Naive thymus-derived CD4-positive, alpha-beta T cell (primary cell): ENCODE results near the gene CASTOR1. TPM values are rescaled to one million over a fixed set of nuclear protein-coding genes. Genes with fewer than 3 reads are reported as not detected.
A peak's percentile ranks its signal among the peaks of the same experiment; 100 is the strongest.

Experiments
- ATAC-seq: fragments of 150-1000 bp; cut with Tn5 transposase; 2 replicates; pipeline ENCODE4 v1.10.0; 2021; ENCODE audit warnings: mild to moderate bottlenecking, moderate library complexity
- CTCF ChIA-PET: fragments of 350-600 bp; sonication (Branson Sonifier 250); formaldehyde crosslinking; loops from one replicate; lab custom pipeline; 2021; ENCODE audit warnings: antibody characterized with exemption; lab: Charles Lee
- POLR2A ChIA-PET: fragments of 350-600 bp; sonication (Branson Sonifier 250); formaldehyde crosslinking; loops from one replicate; lab custom pipeline; 2021; ENCODE audit warnings: antibody characterized with exemption, inconsistent platforms; lab: Charles Lee
- DNase-seq, 9 donors: peaks; one replicate each; pipeline versions ENCODE4 v3.0.0 to v3.0.0-alpha.2; 2020 to 2022; ENCODE audit warnings: mixed read lengths in 1 of 9
- H3K27ac ChIP-seq: one replicate; pipeline ENCODE4 v1.7.0; 2013; ENCODE audit warnings: mild to moderate bottlenecking, low read depth, low read length, moderate library complexity
- H3K27me3 ChIP-seq, 2 donors: one replicate each; pipeline ENCODE4 v1.7.0; 2013; ENCODE audit warnings: low read length in 2 of 2, mild to moderate bottlenecking in 2 of 2, moderate library complexity in 2 of 2; ENCODE audit not compliant: control insufficient read depth in 2 of 2, insufficient read depth in 2 of 2
- H3K36me3 ChIP-seq, 3 experiments: 1 replicate in 2 of 3; 2 replicates in 1 of 3; pipeline ENCODE4 v1.7.0; 2013; ENCODE audit warnings: low read length in 3 of 3, mild to moderate bottlenecking in 3 of 3, moderate library complexity in 1 of 3; ENCODE audit not compliant: insufficient read depth in 3 of 3, control insufficient read depth in 2 of 3
- H3K4me1 ChIP-seq, 2 donors: one replicate each; pipeline ENCODE4 v1.7.0; 2013; ENCODE audit warnings: low read length in 2 of 2, mild to moderate bottlenecking in 2 of 2, moderate library complexity in 1 of 2; ENCODE audit not compliant: control insufficient read depth in 2 of 2, insufficient read depth in 2 of 2
- H3K4me3 ChIP-seq: 2 replicates; pipeline ENCODE4 v1.7.0; 2013; ENCODE audit warnings: mild to moderate bottlenecking, low read length
- H3K9me3 ChIP-seq, 3 experiments: 1 replicate in 2 of 3; 2 replicates in 1 of 3; pipeline ENCODE4 v1.7.0; 2013; ENCODE audit warnings: low read length in 3 of 3; ENCODE audit not compliant: control insufficient read depth in 2 of 3
- H3K27ac Mint-ChIP-seq, 9 donors: one replicate each; pipeline ENCODE4 v1.8.0; 2020 to 2022; ENCODE audit warnings: mixed read lengths in 9 of 9, mild to moderate bottlenecking in 8 of 9, moderate library complexity in 5 of 9, inconsistent platforms in 2 of 9
- H3K27me3 Mint-ChIP-seq, 5 donors: one replicate each; pipeline ENCODE4 v1.8.0; 2021 to 2022; ENCODE audit warnings: mixed read lengths in 5 of 5, mild to moderate bottlenecking in 1 of 5
- H3K36me3 Mint-ChIP-seq, 5 donors: one replicate each; pipeline ENCODE4 v1.8.0; 2020 to 2022; ENCODE audit warnings: mixed read lengths in 5 of 5, mild to moderate bottlenecking in 3 of 5, inconsistent platforms in 1 of 5
- H3K4me1 Mint-ChIP-seq, 7 donors: one replicate each; pipeline ENCODE4 v1.8.0; 2020 to 2022; ENCODE audit warnings: mixed read lengths in 7 of 7, mild to moderate bottlenecking in 3 of 7, inconsistent platforms in 1 of 7
- H3K4me3 Mint-ChIP-seq, 10 donors: one replicate each; pipeline ENCODE4 v1.8.0; 2020 to 2022; ENCODE audit warnings: mild to moderate bottlenecking in 10 of 10, mixed read lengths in 10 of 10, moderate library complexity in 6 of 10, inconsistent platforms in 2 of 10
- H3K9me3 Mint-ChIP-seq, 11 donors: one replicate each; pipeline ENCODE4 v1.8.0; 2020 to 2022; ENCODE audit warnings: mixed read lengths in 11 of 11, mild to moderate bottlenecking in 4 of 11, inconsistent platforms in 1 of 11, moderate library complexity in 1 of 11
- intact Hi-C, 2 donors: fragments of 100-400 bp; cut with micrococcal nuclease; formaldehyde crosslinking; loops; one replicate each; pipeline ENCODE4 v1.15.1; 2023
- polyA plus RNA-seq, 2 donors: library from polyadenylated mRNA; unstranded; fragments of 300-500 nt; fragmentation: Illumina TruSeq; gene quantifications; one replicate each; pipeline ENCODE4 v1.2.3, GENCODE V29; 2021
- total RNA-seq, 6 experiments: library from RNA in 5 of 6; stranded (reverse) in 5 of 6; gene quantifications; 1 replicate in 5 of 6; 2 replicates in 1 of 6; pipeline ENCODE4 v1.2.3 and lab custom pipeline; 2021 to 2026

The CASTOR1 gene
- total and polyA plus RNA-seq, 7 experiments from 2014 or later, result 12.4 to 43.0 (median 19.0) TPM

DNA sequence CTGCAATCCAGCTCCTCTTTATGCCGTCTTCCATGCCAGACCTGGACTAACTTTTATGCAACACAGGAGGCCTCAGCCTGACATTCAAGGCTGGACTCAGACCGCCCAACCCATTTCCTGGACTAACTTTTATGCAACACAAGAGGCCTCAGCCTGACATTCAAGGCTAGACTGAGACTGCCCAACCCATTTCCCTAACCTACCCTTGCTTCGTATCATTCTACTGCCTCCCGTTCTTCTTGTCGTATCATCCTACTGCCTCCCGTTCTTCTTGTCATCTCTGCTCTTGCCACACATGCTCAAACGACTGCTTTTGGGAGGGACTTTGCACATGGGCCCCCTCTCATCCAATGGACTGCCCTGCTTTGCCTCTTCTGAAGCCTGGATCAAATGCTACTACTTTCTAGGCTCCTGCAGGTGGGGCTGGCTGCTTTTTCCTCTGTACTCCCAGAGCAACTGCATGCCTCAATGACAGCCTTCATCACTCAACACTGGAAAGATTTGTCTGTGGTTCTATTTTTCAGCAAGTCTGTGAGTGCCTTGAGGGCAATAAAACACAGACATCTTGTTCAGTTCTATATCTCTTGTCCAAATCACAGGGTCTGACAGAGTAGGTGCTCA lies 29.6 kb upstream of the CASTOR1 start:
- Mint-ChIP-seq H3K27ac (peak overlapping the region; percentile 1 to 98 (median 89)), H3K27me3 (no peaks in the 10 kb centered on the region), H3K9me3 (no peaks in the 10 kb centered on the region), H3K36me3 (peaks cover 6 to 53% (median 23%) of the 10 kb centered on the region in 5 donors), H3K4me1 (peaks cover 86 to 97% (median 92%) of the 10 kb centered on the region in 7 donors), H3K4me3 (peak overlapping the region in 9 of 10 donors; percentile 25 to 87 (median 57))
- no peak overlapping the region for H3K4me3 ChIP-seq
- H3K9me3 ChIP-seq, result no peaks in the 10 kb centered on the region
- ATAC-seq (peak; percentile 51), DNase-seq (no peak)
- ChIA-PET POLR2A (interaction anchor here (1.3 to 48.9 kb wide), 2 partner anchors 18 to 38 kb away, joined by 6 to 1265 read pairs (median 6); partner anchors contain the start of genes CASTOR1, CCDC157 and SF3A1), CTCF (interaction anchor here (0.6 to 0.8 kb wide), 2 partner anchors 56 to 69 kb away, joined by 3 to 4 read pairs; no protein-coding TSS in a partner anchor)
- H3K27ac ChIP-seq, result peak overlapping the region; percentile 49
- intact Hi-C loops, result loop anchor here in 1 of 2 donors (1.0 kb wide), 1 partner anchor 8 kb away; no protein-coding TSS in a partner anchor
- H3K4me1 ChIP-seq, result peaks cover 67 to 100% of the 10 kb centered on the region in 2 donors
- H3K36me3 ChIP-seq, result peaks cover 0 to 31% (median 4%) of the 10 kb centered on the region in 3 experiments
- no peaks in the 10 kb centered on the region for H3K27me3 ChIP-seq

DNA sequence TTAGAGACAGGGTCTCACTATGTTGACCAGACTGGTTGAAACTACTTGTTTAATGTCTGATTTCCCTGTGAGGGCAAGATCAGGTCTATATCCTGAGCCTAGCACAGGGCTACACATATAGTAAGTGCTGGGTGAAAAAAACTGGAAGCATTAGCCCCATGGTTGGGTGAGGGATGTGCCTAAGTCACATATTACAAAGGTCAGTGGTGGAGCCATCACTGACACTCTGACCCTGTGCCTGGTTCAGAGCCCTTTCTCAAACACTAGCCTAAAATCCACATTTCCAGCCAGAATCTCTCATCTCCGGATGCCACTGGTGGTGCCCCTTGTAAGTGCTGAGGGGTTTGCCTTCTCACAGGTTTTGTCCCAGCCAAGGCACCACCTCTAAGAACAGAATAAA lies 28.5 kb upstream of the CASTOR1 start:
- ChIA-PET CTCF (interaction anchor here (12.2 kb wide), 1 partner anchor 28 kb away, joined by 74 read pairs; the partner anchor contains the start of gene CASTOR1), POLR2A (interaction anchor here (1.3 to 48.9 kb wide), 3 partner anchors 2 to 39 kb away, joined by 6 to 1265 read pairs (median 1265); partner anchors contain the start of genes CASTOR1, CCDC157, SF3A1 and TBC1D10A)
- Mint-ChIP-seq H3K36me3 (peaks cover 6 to 54% (median 21%) of the 10 kb centered on the region in 5 donors), H3K9me3 (peaks cover 0 to under 1% (median 0%) of the 10 kb centered on the region in 11 donors), H3K4me3 (peak overlapping the region in 7 of 10 donors; percentile 25 to 87 (median 60)), H3K27ac (peak overlapping the region in 8 of 9 donors; percentile 51 to 98 (median 90)), H3K27me3 (no peaks in the 10 kb centered on the region), H3K4me1 (peaks cover 84 to 97% (median 90%) of the 10 kb centered on the region in 7 donors)
- no peak overlapping the region for H3K4me3 ChIP-seq
- no peak for DNase-seq
- H3K36me3 ChIP-seq, result peaks cover 0 to 31% (median 4%) of the 10 kb centered on the region in 3 experiments
- ATAC-seq, result no peak
- peak overlapping the region; percentile 49 for H3K27ac ChIP-seq
- intact Hi-C loops, result no loop called here
- H3K4me1 ChIP-seq, result peaks cover 64 to 99% of the 10 kb centered on the region in 2 donors
- H3K9me3 ChIP-seq, result no peaks in the 10 kb centered on the region
- H3K27me3 ChIP-seq, result no peaks in the 10 kb centered on the region

DNA sequence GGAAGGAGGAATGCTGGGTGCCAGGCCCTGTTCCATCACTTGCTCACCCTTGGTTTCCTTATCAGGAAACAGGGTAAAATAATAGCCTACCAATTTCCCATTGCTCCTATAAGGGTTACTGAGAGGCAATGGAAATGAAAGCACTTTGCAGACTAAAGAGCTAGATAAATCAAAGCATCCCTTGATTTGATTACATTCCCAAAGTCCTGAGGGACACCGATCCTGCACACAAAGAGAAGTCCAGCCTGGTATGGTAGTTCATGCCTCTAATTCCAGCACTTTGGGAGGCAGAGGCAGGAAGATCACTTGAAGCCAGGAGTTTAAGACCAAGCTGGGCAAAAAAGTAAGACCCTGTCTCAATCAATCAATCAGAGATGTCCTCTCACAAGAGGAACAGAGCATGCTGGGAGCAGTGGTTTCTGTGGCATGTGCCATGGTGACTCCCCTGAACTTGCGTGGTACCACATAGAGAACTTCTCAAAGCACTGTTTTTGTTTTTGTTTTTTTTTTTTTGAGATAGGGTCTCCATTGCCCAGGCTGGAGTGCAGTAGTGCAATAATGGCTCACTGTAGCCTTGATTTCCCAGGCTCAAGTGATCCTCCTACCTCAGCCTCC lies 26.8 kb upstream of the CASTOR1 start:
- ATAC-seq, result no peak
- H3K4me1 ChIP-seq, result peaks cover 64 to 99% of the 10 kb centered on the region in 2 donors
- no peaks in the 10 kb centered on the region for H3K9me3 ChIP-seq
- intact Hi-C loops, result no loop called here
- Mint-ChIP-seq H3K27me3 (no peaks in the 10 kb centered on the region), H3K9me3 (peaks cover 0 to 3% (median 0%) of the 10 kb centered on the region in 11 donors), H3K4me3 (peak overlapping the region; percentile 18 to 87 (median 62)), H3K4me1 (peaks cover 92 to 100% (median 95%) of the 10 kb centered on the region in 7 donors), H3K36me3 (peaks cover 6 to 57% (median 23%) of the 10 kb centered on the region in 5 donors), H3K27ac (peak overlapping the region; percentile 69 to 98 (median 90))
- ChIA-PET CTCF (interaction anchor here (12.2 kb wide), 1 partner anchor 26 kb away, joined by 74 read pairs; the partner anchor contains the start of gene CASTOR1), POLR2A (interaction anchor here (0.6 to 48.9 kb wide), 3 partner anchors 4 to 34 kb away, joined by 5 to 1265 read pairs (median 1265); partner anchors contain the start of genes CASTOR1 and TBC1D10A)
- H3K36me3 ChIP-seq, result peaks cover 0 to 26% (median 4%) of the 10 kb centered on the region in 3 experiments
- H3K4me3 ChIP-seq, result no peak overlapping the region
- H3K27me3 ChIP-seq, result no peaks in the 10 kb centered on the region
- DNase-seq, result no peak
- peak overlapping the region; percentile 64 for H3K27ac ChIP-seq

DNA sequence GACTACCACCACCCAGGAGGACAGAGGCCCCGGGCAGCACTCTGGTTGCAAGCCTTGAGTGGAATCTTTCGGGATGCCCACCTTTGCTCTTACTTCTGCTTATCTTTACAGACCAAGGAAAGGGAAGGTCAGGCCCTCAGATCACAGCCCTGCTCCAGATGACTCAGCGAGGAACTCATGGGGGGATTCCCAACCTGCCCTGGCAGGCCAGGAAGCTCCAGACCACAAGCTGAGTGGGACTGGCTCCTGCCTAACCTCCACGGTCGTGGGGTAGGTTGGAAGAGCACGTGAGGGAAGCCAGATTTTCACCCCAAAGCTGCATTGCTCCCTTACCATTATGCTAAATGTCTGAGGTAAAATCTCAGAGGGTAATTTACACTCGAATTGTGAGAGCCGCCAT lies 25.6 kb upstream of the CASTOR1 start:
- peak; percentile 64 for ATAC-seq
- CTCF ChIA-PET, result interaction anchor here (1.2 to 12.2 kb wide), 2 partner anchors 9 to 25 kb away, joined by 3 to 74 read pairs; partner anchors contain the start of gene CASTOR1
- POLR2A ChIA-PET, result interaction anchor here (32.8 to 48.9 kb wide), 2 partner anchors 5 to 14 kb away, joined by 1265 read pairs; partner anchors contain the start of genes CASTOR1 and TBC1D10A

DNA sequence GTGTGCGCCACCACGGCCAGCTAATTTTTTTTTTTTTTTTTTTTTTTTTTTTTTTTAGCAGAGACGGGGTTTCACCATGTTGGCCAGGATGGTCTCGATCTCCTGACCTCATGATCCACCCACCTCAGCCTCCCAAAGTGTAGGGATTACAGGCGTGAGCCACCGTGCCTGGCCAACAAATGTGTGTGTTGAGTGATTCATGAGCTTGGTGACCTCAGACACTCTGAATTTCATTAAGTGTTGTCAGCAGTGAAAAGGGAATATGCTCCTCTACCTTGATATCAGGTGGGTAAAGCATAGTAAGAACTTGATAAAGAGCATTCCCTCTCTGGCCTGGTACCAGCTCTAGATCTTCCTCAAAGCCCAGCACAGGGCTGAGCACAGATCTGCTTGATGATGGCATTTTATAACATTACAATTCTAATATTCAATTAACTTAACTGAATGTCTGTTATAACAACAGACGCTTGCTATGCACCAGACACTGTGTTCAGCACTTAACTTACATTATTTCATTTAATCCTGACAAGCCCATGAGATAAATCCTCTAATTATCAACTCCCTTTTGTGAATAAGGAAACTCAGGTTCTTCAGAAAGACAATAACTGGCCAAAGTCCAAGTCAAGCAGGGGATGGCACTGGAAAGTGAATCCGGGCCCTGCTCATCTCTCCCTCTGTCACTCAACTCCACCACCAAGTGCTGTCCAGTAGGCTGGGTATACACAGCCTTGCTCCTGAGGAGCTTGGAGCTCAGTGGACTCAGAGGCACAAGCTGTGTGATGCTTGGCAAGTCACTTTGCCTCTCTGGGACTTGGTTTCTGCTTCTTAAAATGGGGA lies 24.4 kb upstream of the CASTOR1 start:
- DNase-seq (no peak), ATAC-seq (no peak)
- peak overlapping the region; percentile 64 for H3K27ac ChIP-seq
- H3K36me3 Mint-ChIP-seq, result peaks cover 2 to 45% (median 15%) of the 10 kb centered on the region in 5 donors
- H3K27ac Mint-ChIP-seq, result peak overlapping the region; percentile 59 to 98 (median 93)
- no peaks in the 10 kb centered on the region for H3K27me3 ChIP-seq
- H3K27me3 Mint-ChIP-seq, result no peaks in the 10 kb centered on the region
- peaks cover 85 to 99% of the 10 kb centered on the region in 2 donors for H3K4me1 ChIP-seq
- ChIA-PET CTCF (interaction anchor here (1.2 to 12.2 kb wide), 3 partner anchors 8 to 24 kb away, joined by 4 to 74 read pairs (median 5); partner anchors contain the start of genes CASTOR1 and TBC1D10A), POLR2A (interaction anchor here (0.6 to 48.9 kb wide), 6 partner anchors 6 to 110 kb away, joined by 4 to 1265 read pairs (median 6); partner anchors contain the start of genes CASTOR1, CCDC157, SF3A1 and TBC1D10A)
- H3K36me3 ChIP-seq, result peaks cover 0 to 13% (median 0%) of the 10 kb centered on the region in 3 experiments
- H3K9me3 ChIP-seq, result no peaks in the 10 kb centered on the region
- peak overlapping the region; percentile 24 for H3K4me3 ChIP-seq
- intact Hi-C loops, result loop anchor here in 1 of 2 donors (1.0 kb wide), 1 partner anchor 7 kb away; no protein-coding TSS in a partner anchor
- peaks cover 0 to 3% (median 0%) of the 10 kb centered on the region in 11 donors for H3K9me3 Mint-ChIP-seq
- H3K4me1 Mint-ChIP-seq, result peaks cover 88 to 100% (median 94%) of the 10 kb centered on the region in 7 donors
- peak overlapping the region; percentile 11 to 87 (median 64) for H3K4me3 Mint-ChIP-seq

More for the DNA sequence above, 25.6 kb upstream of the CASTOR1 start:
- DNase-seq, result peak in 2 of 9 donors; percentile 40 to 56
- Histone ChIP-seq H3K27me3 (no peaks in the 10 kb centered on the region), H3K27ac (peak overlapping the region; percentile 64), H3K9me3 (no peaks in the 10 kb centered on the region), H3K36me3 (peaks cover 0 to 15% (median 0%) of the 10 kb centered on the region in 3 experiments), H3K4me3 (no peak overlapping the region), H3K4me1 (peaks cover 73 to 99% of the 10 kb centered on the region in 2 donors)
- peak overlapping the region; percentile 64 to 98 (median 90) for H3K27ac Mint-ChIP-seq
- intact Hi-C loops, result loop anchor here in 1 of 2 donors (1.0 kb wide), 1 partner anchor 9 kb away; no protein-coding TSS in a partner anchor
- peaks cover 0 to 3% (median 0%) of the 10 kb centered on the region in 11 donors for H3K9me3 Mint-ChIP-seq
- no peaks in the 10 kb centered on the region for H3K27me3 Mint-ChIP-seq
- peak overlapping the region in 9 of 10 donors; percentile 14 to 87 (median 49) for H3K4me3 Mint-ChIP-seq
- peaks cover 90 to 100% (median 95%) of the 10 kb centered on the region in 7 donors for H3K4me1 Mint-ChIP-seq
- H3K36me3 Mint-ChIP-seq, result peaks cover 6 to 50% (median 17%) of the 10 kb centered on the region in 5 donors
